ENCODE measurements around the gene COQ8A.

Gene COQ8A

GRCh38 chr1:226964611-226965486, 24.8 kb downstream of the COQ8A start:
- Histone ChIP-seq H4K20me1 (ENCODE audit: insufficient read depth, low read length) (peaks cover 24% of the 10 kb centered on the region), H3K27me3 (ENCODE audit: insufficient read depth, low read length, poor library complexity) (no peaks in the 10 kb centered on the region), H3K36me3 (ENCODE audit: insufficient read depth, low read length) (peaks cover 17% of the 10 kb centered on the region), H2AFZ (ENCODE audit: low read depth, low read length) (no peak overlapping the region), H3K9ac (ENCODE audit: low read depth, low read length) (no peak overlapping the region), H3K27ac (ENCODE audit: low read length) (no peak overlapping the region), H3K4me2 (ENCODE audit: insufficient read depth, low read length) (no peak overlapping the region), H3K9me3 (ENCODE audit: insufficient read depth, low read length, severe bottlenecking) (no peaks in the 10 kb centered on the region), H3K4me3 (ENCODE audit: low read depth in 1 of 2, low read length in 2 of 2) (no peak overlapping the region), H3K79me2 (ENCODE audit: insufficient read depth, low read length) (peaks cover 7% of the 10 kb centered on the region), H3K4me1 (ENCODE audit: insufficient read depth, low read length) (no peaks in the 10 kb centered on the region)
- no peak for DNase-seq
- ATAC-seq (ENCODE audit: insufficient read depth, low read depth), result no peak
- TF ChIP-seq CTCF (IDR thresholded peaks at IDR 0.05; ENCODE audit: borderline replicate concordance, extremely low read depth, low read length, poor library complexity, severe bottlenecking) (no peak), EZH2 (IDR thresholded peaks at IDR 0.05; ENCODE audit: borderline replicate concordance, low read depth, low read length, severe bottlenecking) (no peak)

GRCh38 chr1:226965581-226966440, 25.7 kb downstream of the COQ8A start:
- TF ChIP-seq CTCF (IDR thresholded peaks at IDR 0.05; ENCODE audit: borderline replicate concordance, extremely low read depth, low read length, poor library complexity, severe bottlenecking), result no peak
- TF ChIP-seq EZH2 (IDR thresholded peaks at IDR 0.05; ENCODE audit: borderline replicate concordance, low read depth, low read length, severe bottlenecking), result no peak
- Histone ChIP-seq H3K9ac (ENCODE audit: low read depth, low read length) (no peak overlapping the region), H3K79me2 (ENCODE audit: insufficient read depth, low read length) (peaks cover 4% of the 10 kb centered on the region; the same call in 1 of the 2 replicates), H3K27ac (ENCODE audit: low read length) (no peak overlapping the region), H3K9me3 (ENCODE audit: insufficient read depth, low read length, severe bottlenecking) (no peaks in the 10 kb centered on the region), H3K4me1 (ENCODE audit: insufficient read depth, low read length) (no peaks in the 10 kb centered on the region), H3K4me2 (ENCODE audit: insufficient read depth, low read length) (no peak overlapping the region), H3K27me3 (ENCODE audit: insufficient read depth, low read length, poor library complexity) (no peaks in the 10 kb centered on the region), H3K36me3 (ENCODE audit: insufficient read depth, low read length) (peaks cover 24% of the 10 kb centered on the region), H2AFZ (ENCODE audit: low read depth, low read length) (no peak overlapping the region), H3K4me3 (ENCODE audit: low read depth in 1 of 2, low read length in 2 of 2) (no peak overlapping the region), H4K20me1 (ENCODE audit: insufficient read depth, low read length) (peaks cover 24% of the 10 kb centered on the region)
- no peak for ATAC-seq (ENCODE audit: insufficient read depth, low read depth)
- no peak for DNase-seq

GRCh38 chr1:226966683-226967082, 26.6 kb downstream of the COQ8A start:
- Histone ChIP-seq H3K27me3 (ENCODE audit: insufficient read depth, low read length, poor library complexity) (no peaks in the 10 kb centered on the region), H3K4me2 (ENCODE audit: insufficient read depth, low read length) (no peak overlapping the region), H3K79me2 (ENCODE audit: insufficient read depth, low read length) (peaks cover 4% of the 10 kb centered on the region; the same call in 1 of the 2 replicates), H3K27ac (ENCODE audit: low read length) (no peak overlapping the region), H3K36me3 (ENCODE audit: insufficient read depth, low read length) (peaks cover 24% of the 10 kb centered on the region), H3K9me3 (ENCODE audit: insufficient read depth, low read length, severe bottlenecking) (no peaks in the 10 kb centered on the region), H3K4me1 (ENCODE audit: insufficient read depth, low read length) (no peaks in the 10 kb centered on the region), H3K9ac (ENCODE audit: low read depth, low read length) (no peak overlapping the region), H2AFZ (ENCODE audit: low read depth, low read length) (no peak overlapping the region), H3K4me3 (ENCODE audit: low read depth in 1 of 2, low read length in 2 of 2) (no peak overlapping the region), H4K20me1 (ENCODE audit: insufficient read depth, low read length) (peaks cover 16% of the 10 kb centered on the region)
- no peak for TF ChIP-seq EZH2 (IDR thresholded peaks at IDR 0.05; ENCODE audit: borderline replicate concordance, low read depth, low read length, severe bottlenecking)
- TF ChIP-seq CTCF (IDR thresholded peaks at IDR 0.05; ENCODE audit: borderline replicate concordance, extremely low read depth, low read length, poor library complexity, severe bottlenecking), result no peak
- DNase-seq (no peak), ATAC-seq (ENCODE audit: insufficient read depth, low read depth) (no peak)

Measured in DND-41 (cell line).